Liver (tissue), 3 donors: ENCODE results near the gene RBM42.

Experiments used
- CTCF ChIP-seq: fragments of 150-350 bp; IDR thresholded peaks from 2 replicates; pipeline ENCODE4 v1.5.1; 2017; ENCODE audit warnings: improper control_type of control experiment, low read depth, low read length; ENCODE audit not compliant: missing input control
- EGR1 ChIP-seq, 2 donors: IDR thresholded peaks; 2 replicates each; pipeline ENCODE4 v1.6.1; 2016 to 2018; ENCODE audit warnings: antibody characterized with exemption in 2 of 2, low read depth in 2 of 2
- FOXA1 ChIP-seq: IDR thresholded peaks from 2 replicates; pipeline ENCODE4 v1.6.1; 2016; ENCODE audit warnings: antibody characterized with exemption
- GABPA ChIP-seq, 2 donors: IDR thresholded peaks in 1 of 2; conservative IDR thresholded peaks in 1 of 2; 2 replicates each; pipeline ENCODE4 v1.6.1; 2016; ENCODE audit warnings: antibody characterized with exemption in 2 of 2, mild to moderate bottlenecking in 1 of 2, moderate library complexity in 1 of 2
- HNF4A ChIP-seq, 2 donors: conservative IDR thresholded peaks; 2 replicates each; pipeline ENCODE4 v1.6.1; 2016; ENCODE audit warnings: antibody characterized with exemption in 2 of 2, mild to moderate bottlenecking in 2 of 2
- HNF4G ChIP-seq: IDR thresholded peaks from 2 replicates; pipeline ENCODE4 v1.6.1; 2016; ENCODE audit warnings: antibody characterized with exemption
- MAX ChIP-seq: IDR thresholded peaks from 2 replicates; pipeline ENCODE4 v1.6.1; 2016; ENCODE audit warnings: antibody characterized with exemption
- NR2F2 ChIP-seq: IDR thresholded peaks from 2 replicates; pipeline ENCODE4 v1.6.1; 2016; ENCODE audit warnings: antibody characterized with exemption
- RAD21 ChIP-seq, 2 donors: IDR thresholded peaks; 2 replicates each; pipeline ENCODE4 v1.6.1; 2016; ENCODE audit warnings: antibody characterized with exemption in 2 of 2, mild to moderate bottlenecking in 2 of 2
- REST ChIP-seq: IDR thresholded peaks from 2 replicates; pipeline ENCODE4 v1.6.1; 2016; ENCODE audit warnings: antibody characterized with exemption, mild to moderate bottlenecking
- SP1 ChIP-seq: IDR thresholded peaks from 2 replicates; pipeline ENCODE4 v1.6.1; 2018; ENCODE audit warnings: antibody characterized with exemption, mild to moderate bottlenecking
- TAF1 ChIP-seq: conservative IDR thresholded peaks from 2 replicates; pipeline ENCODE4 v1.6.1; 2016; ENCODE audit warnings: antibody characterized with exemption, mild to moderate bottlenecking
- YY1 ChIP-seq: IDR thresholded peaks from 2 replicates; pipeline ENCODE4 v1.6.1; 2016; ENCODE audit warnings: antibody characterized with exemption, mild to moderate bottlenecking
- ZBTB33 ChIP-seq: IDR thresholded peaks from 2 replicates; pipeline ENCODE4 v1.6.1; 2016; ENCODE audit warnings: antibody characterized with exemption
- donor health status: healthy.
- donor health status: healthy.

- TF ChIP-seq EGR1 (IDR thresholded peaks at IDR 0.05; ENCODE audit: low read depth in 2 of 2): no peak
- TF ChIP-seq CTCF: no peak
- no peak for TF ChIP-seq YY1
- no peak for TF ChIP-seq MAX
- no peak for TF ChIP-seq GABPA (IDR thresholded peaks at IDR 0.05 in 1 of 2, conservative IDR thresholded peaks at IDR 0.05 in 1 of 2)
- TF ChIP-seq TAF1: no peak
- no peak for TF ChIP-seq HNF4A (conservative IDR thresholded peaks at IDR 0.05)
- no peak for TF ChIP-seq FOXA1
- no peak for TF ChIP-seq RAD21 (IDR thresholded peaks at IDR 0.05)
- no peak for TF ChIP-seq REST
- TF ChIP-seq HNF4G: no peak
- no peak for TF ChIP-seq ZBTB33
- TF ChIP-seq SP1: no peak
- TF ChIP-seq NR2F2: no peak
Measured at GRCh38 chr19:35590875-35591274, 38.0 kb upstream of the RBM42 start.
